Measurements from ENCODE around the gene PAX8.

DNA sequence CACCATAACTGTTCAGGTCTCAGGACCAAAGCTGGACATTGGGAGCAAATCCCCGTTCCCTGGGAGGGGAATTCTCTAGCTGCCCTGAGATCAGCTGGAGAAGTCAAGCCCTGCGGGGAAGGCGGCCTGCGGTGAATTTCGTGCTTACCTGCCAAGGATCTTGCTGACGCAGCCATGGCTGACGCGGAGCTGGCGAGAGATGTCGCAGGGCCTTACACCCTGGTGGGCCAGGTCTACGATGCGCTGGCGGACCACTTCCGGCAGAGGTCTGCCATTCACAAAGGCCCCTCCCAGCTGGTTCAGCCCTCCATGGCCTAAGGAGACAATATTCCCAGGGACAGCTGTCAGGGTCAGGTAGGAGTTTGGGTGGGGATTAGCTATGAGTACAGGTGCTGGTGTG is 32.1 kb downstream of the PAX8 start:
- TF ChIP-seq, protein P1, sequence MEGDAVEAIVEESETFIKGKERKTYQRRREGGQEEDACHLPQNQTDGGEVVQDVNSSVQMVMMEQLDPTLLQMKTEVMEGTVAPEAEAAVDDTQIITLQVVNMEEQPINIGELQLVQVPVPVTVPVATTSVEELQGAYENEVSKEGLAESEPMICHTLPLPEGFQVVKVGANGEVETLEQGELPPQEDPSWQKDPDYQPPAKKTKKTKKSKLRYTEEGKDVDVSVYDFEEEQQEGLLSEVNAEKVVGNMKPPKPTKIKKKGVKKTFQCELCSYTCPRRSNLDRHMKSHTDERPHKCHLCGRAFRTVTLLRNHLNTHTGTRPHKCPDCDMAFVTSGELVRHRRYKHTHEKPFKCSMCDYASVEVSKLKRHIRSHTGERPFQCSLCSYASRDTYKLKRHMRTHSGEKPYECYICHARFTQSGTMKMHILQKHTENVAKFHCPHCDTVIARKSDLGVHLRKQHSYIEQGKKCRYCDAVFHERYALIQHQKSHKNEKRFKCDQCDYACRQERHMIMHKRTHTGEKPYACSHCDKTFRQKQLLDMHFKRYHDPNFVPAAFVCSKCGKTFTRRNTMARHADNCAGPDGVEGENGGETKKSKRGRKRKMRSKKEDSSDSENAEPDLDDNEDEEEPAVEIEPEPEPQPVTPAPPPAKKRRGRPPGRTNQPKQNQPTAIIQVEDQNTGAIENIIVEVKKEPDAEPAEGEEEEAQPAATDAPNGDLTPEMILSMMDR (IDR thresholded peaks at IDR 0.05; ENCODE audit: low read depth, low read length), result no peak
- TF ChIP-seq EZH2phosphoT487 (IDR thresholded peaks at IDR 0.05; ENCODE audit: low read depth), result no peak
